COLO829 (cell line): ENCODE results near the gene NIM1K.
"Not testable (repeated sequence)": the region's sequence is repeated elsewhere in the genome, so short reads cannot be mapped to it uniquely, and the experiment has no call there.

Experiments used
- DNase-seq: peaks from one replicate; pipeline ENCODE4 v3.0.0; 2012; ENCODE audit warnings: low spot score

NIM1K gene

GRCh38 chr5:43281840-43282658 is 90.0 kb downstream of the NIM1K start:
- DNase-seq: no peak

GRCh38 chr5:43286623-43287022 is 94.6 kb downstream of the NIM1K start:
- DNase-seq: no peak

GRCh38 chr5:43287493-43287892 is 95.5 kb downstream of the NIM1K start:
- no peak for DNase-seq

DNA sequence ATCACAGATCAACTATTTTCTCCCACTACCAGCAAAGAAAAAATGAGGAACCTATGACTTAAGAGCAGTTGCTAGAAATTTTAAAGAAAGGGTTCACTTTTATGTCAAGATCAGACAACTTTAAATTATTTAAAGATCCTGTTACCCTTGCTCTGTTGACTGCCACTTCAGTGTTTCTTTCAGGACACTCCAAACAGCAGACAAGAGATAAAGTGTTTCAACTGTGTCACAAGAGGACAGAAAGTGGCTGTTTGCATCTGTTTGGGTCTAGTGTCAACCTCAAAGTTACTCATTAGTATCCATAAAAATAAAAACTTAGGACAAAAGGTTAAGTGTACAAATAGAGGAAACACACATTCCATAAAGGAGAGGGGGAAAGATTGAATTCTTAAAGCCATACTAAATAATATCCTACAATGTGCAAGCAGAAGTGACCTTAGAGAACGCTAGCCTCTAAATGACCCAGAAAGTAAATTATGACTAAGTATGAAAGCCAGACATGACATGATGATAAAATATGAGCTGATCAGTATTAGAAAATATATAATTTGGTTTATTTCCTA is 96.3 kb downstream of the NIM1K start:
- no peak for DNase-seq

DNA sequence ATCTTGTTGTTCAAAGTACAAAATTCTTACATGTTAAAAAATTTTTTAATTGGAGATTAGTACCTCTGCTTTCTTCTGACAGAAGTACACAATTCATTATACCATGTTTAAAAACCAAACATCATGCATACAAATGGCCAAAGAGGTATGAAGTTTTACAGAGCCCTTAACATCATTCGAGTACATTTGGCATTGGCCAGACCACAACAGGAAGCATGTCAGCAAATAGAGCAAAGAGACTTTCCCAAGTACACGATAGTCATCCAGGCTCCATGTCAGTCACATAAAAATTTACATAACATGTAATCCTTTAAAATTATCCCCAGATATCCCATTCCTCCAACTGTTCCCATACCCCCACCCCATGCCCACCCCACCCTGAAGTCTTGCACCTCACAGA is 98.7 kb downstream of the NIM1K start:
- DNase-seq: no peak

DNA sequence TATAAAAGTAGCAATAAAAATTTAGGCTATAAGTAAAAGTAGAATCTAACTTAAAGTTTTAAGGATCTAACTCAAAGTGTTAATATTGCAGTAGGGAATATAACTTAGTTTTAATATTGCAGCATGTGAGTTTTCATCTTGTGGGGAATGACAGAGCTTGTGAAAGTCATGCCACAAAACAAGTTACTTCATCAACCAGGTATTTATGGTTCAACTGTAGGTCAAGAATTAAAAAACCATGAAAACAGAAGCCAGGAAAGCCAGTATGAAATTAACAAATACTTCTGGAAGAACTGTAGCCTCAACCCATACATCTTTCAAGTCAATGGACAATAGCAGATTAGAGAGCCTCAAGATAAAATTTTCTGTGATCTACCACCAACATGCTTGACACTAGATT is 102.2 kb downstream of the NIM1K start:
- no peak for DNase-seq

DNA sequence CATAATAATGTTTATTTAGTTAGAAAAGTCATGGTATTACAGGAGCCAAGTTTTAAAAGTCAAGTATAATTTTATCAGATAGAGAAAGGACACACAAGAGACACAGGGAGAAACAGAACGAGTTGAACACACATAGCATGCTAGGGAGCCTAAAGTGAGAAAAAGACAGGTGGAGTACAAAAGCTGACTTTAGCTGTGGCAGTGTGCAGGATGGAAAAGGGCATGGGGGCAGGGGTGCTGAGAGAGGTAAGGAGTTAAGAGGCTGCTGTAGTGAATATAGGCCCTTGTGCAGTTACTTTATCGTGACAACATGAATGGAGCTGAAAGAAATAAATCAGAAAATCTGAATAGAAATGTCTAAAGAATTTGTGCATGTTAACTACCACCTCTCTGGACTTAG is 103.2 kb downstream of the NIM1K start:
- DNase-seq: no peak

DNA sequence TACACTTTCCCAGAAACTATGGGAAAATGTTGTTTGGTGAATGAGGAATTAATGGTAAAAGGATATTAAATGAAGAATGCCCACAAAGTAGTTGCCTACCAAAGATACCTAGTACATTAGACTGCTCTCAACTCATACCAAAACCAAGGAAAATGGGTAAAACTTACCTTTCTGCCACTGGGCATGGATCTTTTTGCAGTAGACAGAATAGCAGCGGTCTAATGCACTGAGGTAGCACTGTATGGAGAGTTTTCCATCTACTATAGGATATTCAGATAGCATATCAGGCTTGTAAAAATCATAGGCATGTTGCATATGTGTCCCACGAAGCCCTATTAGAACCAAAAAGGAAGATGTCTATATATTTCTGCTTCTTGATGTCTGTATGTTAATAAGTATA is 104.8 kb downstream of the NIM1K start:
- no peak for DNase-seq

DNA sequence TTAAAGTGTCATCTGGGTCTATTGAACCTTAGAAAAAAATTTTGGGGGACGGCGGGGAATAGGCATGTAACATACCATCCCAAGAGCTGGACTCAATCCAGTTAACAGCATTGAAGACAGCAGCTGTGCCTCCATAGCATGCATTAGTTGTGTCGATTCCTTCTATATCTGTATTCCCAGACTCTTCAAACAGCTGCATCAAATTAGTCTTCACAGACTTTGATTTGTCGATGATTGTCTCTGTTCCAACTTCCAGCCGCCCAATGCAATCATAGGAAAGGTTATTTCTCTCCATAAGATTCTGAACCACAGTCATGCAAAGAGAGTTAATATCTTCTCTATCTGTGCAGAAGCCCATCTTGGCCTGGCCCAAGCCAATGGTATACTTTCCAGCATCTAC is 106.4 kb downstream of the NIM1K start:
- DNase-seq: no peak

- DNase-seq: no peak
Measured at GRCh38 chr5:43300112-43300511, 108.1 kb downstream of the NIM1K start.

DNA sequence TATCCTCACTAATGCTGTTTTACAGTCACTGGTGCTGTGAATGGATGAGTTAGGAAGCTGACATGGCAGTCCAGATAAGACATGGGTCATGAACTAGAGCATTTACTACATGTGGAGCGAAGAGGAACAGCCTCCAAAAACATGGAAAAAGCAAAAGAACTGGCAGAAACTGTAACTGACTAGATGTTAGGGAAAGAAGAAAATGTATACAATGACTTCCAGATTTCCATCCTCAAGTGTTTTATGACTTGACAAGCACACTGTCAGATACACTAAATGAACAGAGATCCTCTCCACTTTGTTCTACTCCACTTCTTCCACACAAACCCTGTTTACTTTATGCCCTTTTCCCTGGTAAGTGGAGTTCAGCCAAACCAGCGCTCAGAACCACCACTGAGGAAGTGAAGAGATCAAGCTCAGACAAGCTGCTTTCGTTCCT is 109.6 kb downstream of the NIM1K start:
- DNase-seq: no peak

DNA sequence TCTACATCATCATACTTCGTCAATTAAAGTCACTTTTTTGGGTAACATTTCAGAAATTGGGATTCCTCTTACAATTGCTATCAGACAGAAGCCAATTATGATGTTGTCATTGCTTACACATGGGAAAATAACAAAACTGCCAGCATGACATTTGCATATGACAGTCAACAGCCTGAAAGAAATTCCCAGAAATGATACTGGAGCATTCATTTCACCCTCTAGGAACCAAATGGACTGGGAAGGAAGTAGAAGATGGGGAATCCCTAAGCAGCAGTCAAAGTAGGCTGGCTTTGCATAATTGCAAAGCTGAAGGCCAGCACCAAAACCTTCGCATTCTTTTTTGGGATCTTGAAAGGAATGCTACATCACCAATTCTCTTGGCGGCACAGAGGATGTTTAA is 110.5 kb downstream of the NIM1K start:
- DNase-seq: no peak

DNA sequence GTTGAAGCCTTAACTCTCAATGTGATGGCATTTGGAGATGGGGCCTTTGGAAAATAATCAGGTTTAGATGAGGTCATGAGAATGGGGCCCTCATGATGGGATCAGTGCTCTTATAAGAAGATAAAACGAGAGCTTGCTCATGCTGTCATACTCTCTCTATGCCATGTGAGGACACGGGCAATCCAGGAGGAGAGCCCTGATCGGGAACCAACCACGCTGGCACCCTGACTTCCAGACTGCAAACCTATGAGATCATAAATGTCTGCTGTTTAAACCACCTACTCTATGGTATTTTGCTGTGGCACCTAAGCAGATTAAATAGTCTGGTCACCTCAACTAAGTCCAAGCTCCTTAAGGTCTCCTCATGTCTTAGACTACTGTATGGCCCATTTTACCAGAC is 111.2 kb downstream of the NIM1K start:
- DNase-seq: no peak

DNA sequence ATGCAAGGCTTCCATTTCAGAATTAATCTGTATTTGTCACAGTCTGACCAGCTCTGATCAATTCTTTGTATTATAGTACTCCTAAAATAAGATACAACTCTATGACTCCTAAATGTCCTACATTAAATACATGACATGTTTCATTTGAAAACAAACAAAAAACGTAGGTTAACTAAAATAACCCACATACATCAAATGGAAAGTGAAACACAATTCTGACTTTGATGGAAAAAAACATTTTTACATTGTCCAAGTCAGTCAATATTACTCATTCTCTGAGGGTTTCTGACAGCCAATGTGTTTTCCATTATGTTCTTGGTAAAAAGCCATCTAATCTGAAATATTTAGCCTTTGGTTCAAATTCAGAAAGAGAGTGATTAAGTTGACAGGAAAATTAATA is 112.5 kb downstream of the NIM1K start:
- DNase-seq: no peak

DNA sequence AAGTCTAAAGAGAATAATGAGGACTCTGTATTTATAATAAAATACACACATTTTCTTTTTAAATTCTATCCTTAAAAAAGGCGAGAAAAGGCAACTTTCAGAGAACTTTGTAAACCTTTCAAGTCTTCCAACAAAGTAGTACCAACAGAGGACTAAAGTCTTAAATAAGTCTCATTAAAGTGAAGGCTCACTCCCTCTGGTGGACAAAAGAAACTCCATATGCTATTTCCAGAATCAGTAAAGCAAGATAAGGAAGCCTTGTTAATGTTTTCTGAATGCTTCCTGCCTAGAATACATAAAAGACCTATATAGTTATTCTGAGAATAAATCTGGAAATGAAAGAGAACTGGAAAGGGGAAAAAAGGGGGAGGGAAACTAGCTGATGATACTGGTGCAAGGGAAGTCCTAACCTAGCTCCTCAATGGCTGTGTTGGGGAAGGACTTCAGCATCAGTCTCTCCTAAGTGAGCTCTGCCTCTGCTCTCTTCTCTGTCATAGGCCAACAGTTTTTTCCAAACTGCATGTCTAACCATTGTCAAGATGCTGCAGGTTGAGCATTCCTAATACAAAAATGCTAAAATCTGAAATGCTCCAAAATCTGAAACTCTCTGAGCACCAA is 114.0 kb downstream of the NIM1K start:
- peak; percentile 39 for DNase-seq

GRCh38 chr5:43306954-43307353 is 114.9 kb downstream of the NIM1K start:
- not testable (repeated sequence) for DNase-seq

- DNase-seq: no peak
Measured at GRCh38 chr5:43309122-43309521, 117.1 kb downstream of the NIM1K start.

DNA sequence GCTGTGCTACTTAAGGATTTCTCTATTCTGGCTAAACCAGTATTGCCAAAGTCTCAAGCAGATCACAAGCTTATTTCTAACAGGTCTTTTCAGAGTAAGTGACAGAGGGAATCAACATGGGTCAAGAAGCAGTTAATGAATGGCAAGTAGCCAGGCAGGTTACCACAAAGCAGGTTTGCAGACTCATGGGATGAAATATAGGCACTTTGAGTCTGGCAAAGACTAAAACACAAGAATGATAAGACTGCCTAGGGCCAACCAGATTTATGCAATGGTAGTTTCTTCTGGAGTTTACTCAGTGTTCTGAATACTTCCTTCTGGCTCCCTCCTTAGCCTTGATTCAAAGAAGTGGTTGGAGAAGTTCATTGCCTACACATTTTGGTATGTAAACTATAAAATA is 117.6 kb downstream of the NIM1K start:
- no peak for DNase-seq

DNA sequence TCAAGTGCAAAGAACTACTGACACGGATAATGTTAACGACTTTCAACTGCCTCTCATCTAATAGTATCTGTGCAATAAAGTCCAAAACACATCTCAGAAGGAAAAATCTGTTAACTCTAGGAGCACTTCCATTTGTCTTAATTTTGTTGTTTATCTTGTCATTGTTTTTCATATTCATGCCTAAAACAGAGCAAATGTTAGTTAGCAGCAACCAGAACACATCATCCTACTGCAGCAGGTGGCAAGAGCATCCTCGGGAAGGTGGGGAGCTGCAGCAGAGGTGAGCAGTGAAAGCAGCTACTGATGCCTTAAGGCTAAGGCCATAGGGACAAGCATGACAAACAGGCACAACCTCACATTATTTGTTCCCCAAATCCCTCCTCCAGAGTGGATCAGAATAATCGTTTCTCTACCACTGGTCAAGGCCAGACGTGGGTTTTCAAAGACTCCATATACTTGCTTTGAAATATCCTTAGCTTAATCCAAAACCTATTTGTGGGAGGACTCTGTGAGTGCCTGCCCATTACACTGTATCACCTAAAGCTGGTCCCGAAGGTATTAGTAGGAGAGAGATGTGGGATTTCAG is 120.1 kb downstream of the NIM1K start:
- no peak for DNase-seq

GRCh38 chr5:43312699-43313034 is 120.6 kb downstream of the NIM1K start:
- no peak for DNase-seq

GRCh38 chr5:43313035-43313853 is 121.2 kb downstream of the NIM1K start, which contains the start of gene HMGCS1:
Gene HMGCS1 (minus strand): TSS chr5:43313412. CDS start chr5:43298965, 14,447 bp downstream.
- peak; percentile 95 for DNase-seq

- DNase-seq: no peak
Measured at GRCh38 chr5:43313854-43314457, 121.9 kb downstream of the NIM1K start.
